ENCODE measurements around the gene RAB25. TPM values are rescaled to one million over a fixed set of nuclear protein-coding genes. Genes with fewer than 3 reads are reported as not detected.

Gene RAB25
- total and polyA plus RNA-seq, 2 of the 13 experiments (the other 11 are each of a cell fraction or from before 2014, with no cell fraction given): 0.20 to 0.22 TPM

DNA sequence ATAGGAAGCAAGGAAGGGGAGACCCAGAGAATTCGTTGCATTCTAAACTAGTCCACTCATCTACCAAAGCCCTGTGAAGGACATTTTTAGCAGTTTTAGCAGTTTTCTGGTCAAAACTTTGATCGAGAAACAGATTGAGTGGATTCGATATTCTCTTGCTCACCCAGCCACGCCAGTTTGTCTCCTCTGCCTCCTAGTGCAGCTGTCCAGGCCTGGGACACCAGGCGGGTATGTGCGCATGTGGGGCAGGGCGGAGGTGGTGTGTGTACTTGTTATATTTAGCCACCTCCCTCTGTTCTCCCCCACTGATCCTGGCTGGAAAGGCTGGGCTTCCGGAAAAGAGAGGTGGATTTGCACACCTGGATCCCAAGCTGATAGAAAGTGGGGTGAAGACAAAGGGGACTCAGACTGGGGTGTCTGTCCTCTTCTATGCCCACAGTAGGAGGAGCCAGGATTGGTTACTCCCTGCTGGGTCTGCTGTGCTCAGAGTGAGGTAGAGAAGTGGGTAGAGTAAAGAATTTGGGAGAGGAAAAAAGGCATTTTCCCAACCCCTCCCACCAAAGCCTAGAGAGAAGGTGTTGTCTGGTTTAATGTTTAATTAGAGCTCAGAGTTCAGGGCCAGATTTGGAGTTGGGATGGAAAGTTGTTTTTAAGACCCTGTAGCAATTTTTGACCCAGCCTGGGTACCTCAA is 57.4 kb downstream of the RAB25 start (continued):
- no peak for TF ChIP-seq AGO2 (optimal IDR thresholded peaks at IDR 0.05; ENCODE audit: low read depth, low read length)
- TF ChIP-seq ZSCAN9 (CRISPR knock-in tag; IDR thresholded peaks at IDR 0.05; ENCODE audit: borderline replicate concordance): 0 out of 2 replicates have a peak, but pooled peaks have one; percentile 43
- TF ChIP-seq ZNF552 (CRISPR knock-in tag; IDR thresholded peaks at IDR 0.05; ENCODE audit: borderline replicate concordance): no peak
- TF ChIP-seq SMC3 (IDR thresholded peaks at IDR 0.05; ENCODE audit: low read length): no peak
- TF ChIP-seq ZFP36L2 (CRISPR knock-in tag; IDR thresholded peaks at IDR 0.05): no peak
- TF ChIP-seq ZBTB8A (CRISPR knock-in tag; IDR thresholded peaks at IDR 0.05; ENCODE audit: borderline replicate concordance, low read depth): no peak
- TF ChIP-seq FOXA3 (CRISPR knock-in tag; IDR thresholded peaks at IDR 0.05): peak; percentile 30; the same call in 1 of the 2 replicates
- peak; percentile 84; the same call in 1 of the 2 replicates for TF ChIP-seq MYC (CRISPR knock-in tag; IDR thresholded peaks at IDR 0.05; ENCODE audit: borderline replicate concordance)
- no peak for TF ChIP-seq SMAD3 (CRISPR knock-in tag; IDR thresholded peaks at IDR 0.05)
- no peak for TF ChIP-seq KAT2B (IDR thresholded peaks at IDR 0.05; ENCODE audit: borderline replicate concordance, low read depth, low read length)
- TF ChIP-seq PHF21A (CRISPR knock-in tag; IDR thresholded peaks at IDR 0.05): no peak; the same call in 1 of the 2 replicates
- no peak for TF ChIP-seq ZNF484 (CRISPR knock-in tag; IDR thresholded peaks at IDR 0.05; ENCODE audit: borderline replicate concordance, low read depth)
- TF ChIP-seq, protein P1, sequence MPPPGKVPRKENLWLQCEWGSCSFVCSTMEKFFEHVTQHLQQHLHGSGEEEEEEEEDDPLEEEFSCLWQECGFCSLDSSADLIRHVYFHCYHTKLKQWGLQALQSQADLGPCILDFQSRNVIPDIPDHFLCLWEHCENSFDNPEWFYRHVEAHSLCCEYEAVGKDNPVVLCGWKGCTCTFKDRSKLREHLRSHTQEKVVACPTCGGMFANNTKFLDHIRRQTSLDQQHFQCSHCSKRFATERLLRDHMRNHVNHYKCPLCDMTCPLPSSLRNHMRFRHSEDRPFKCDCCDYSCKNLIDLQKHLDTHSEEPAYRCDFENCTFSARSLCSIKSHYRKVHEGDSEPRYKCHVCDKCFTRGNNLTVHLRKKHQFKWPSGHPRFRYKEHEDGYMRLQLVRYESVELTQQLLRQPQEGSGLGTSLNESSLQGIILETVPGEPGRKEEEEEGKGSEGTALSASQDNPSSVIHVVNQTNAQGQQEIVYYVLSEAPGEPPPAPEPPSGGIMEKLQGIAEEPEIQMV (CRISPR knock-in tag; IDR thresholded peaks at IDR 0.05; ENCODE audit: low read depth): 0 out of 2 replicates have a peak, but pooled peaks have one; percentile 17
- TF ChIP-seq KLF15 (CRISPR knock-in tag; IDR thresholded peaks at IDR 0.05; ENCODE audit: borderline replicate concordance): no peak
- no peak for TF ChIP-seq MBD4 (IDR thresholded peaks at IDR 0.05; ENCODE audit: borderline replicate concordance, low read length)
- TF ChIP-seq, protein P2, sequence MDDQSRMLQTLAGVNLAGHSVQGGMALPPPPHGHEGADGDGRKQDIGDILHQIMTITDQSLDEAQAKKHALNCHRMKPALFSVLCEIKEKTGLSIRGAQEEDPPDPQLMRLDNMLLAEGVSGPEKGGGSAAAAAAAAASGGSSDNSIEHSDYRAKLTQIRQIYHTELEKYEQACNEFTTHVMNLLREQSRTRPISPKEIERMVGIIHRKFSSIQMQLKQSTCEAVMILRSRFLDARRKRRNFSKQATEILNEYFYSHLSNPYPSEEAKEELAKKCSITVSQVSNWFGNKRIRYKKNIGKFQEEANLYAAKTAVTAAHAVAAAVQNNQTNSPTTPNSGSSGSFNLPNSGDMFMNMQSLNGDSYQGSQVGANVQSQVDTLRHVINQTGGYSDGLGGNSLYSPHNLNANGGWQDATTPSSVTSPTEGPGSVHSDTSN (CRISPR knock-in tag; IDR thresholded peaks at IDR 0.05; ENCODE audit: borderline replicate concordance): no peak
- peak; percentile 21 for TF ChIP-seq XRCC5 (optimal IDR thresholded peaks at IDR 0.05; ENCODE audit: low read length)
- peak; percentile 40 for TF ChIP-seq GATAD2A (CRISPR knock-in tag; IDR thresholded peaks at IDR 0.05)
- TF ChIP-seq, protein P3, sequence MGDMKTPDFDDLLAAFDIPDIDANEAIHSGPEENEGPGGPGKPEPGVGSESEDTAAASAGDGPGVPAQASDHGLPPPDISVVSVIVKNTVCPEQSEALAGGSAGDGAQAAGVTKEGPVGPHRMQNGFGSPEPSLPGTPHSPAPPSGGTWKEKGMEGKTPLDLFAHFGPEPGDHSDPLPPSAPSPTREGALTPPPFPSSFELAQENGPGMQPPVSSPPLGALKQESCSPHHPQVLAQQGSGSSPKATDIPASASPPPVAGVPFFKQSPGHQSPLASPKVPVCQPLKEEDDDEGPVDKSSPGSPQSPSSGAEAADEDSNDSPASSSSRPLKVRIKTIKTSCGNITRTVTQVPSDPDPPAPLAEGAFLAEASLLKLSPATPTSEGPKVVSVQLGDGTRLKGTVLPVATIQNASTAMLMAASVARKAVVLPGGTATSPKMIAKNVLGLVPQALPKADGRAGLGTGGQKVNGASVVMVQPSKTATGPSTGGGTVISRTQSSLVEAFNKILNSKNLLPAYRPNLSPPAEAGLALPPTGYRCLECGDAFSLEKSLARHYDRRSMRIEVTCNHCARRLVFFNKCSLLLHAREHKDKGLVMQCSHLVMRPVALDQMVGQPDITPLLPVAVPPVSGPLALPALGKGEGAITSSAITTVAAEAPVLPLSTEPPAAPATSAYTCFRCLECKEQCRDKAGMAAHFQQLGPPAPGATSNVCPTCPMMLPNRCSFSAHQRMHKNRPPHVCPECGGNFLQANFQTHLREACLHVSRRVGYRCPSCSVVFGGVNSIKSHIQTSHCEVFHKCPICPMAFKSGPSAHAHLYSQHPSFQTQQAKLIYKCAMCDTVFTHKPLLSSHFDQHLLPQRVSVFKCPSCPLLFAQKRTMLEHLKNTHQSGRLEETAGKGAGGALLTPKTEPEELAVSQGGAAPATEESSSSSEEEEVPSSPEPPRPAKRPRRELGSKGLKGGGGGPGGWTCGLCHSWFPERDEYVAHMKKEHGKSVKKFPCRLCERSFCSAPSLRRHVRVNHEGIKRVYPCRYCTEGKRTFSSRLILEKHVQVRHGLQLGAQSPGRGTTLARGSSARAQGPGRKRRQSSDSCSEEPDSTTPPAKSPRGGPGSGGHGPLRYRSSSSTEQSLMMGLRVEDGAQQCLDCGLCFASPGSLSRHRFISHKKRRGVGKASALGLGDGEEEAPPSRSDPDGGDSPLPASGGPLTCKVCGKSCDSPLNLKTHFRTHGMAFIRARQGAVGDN (CRISPR knock-in tag; IDR thresholded peaks at IDR 0.05): peak; percentile 89
- no peak for TF ChIP-seq ZNF343 (CRISPR knock-in tag; IDR thresholded peaks at IDR 0.05)
- no peak for TF ChIP-seq RARG (CRISPR knock-in tag; IDR thresholded peaks at IDR 0.05; ENCODE audit: low read depth)
- no peak for TF ChIP-seq ZBTB1 (CRISPR knock-in tag; IDR thresholded peaks at IDR 0.05; ENCODE audit: borderline replicate concordance)
- TF ChIP-seq ZNF615 (CRISPR knock-in tag; IDR thresholded peaks at IDR 0.05; ENCODE audit: borderline replicate concordance): no peak
